Coronary artery (tissue), 2 donors: ENCODE results near the gene SSH3.

Experiments
- DNase-seq: peaks from one replicate; pipeline ENCODE4 v3.0.0-alpha.2; 2017; ENCODE audit warnings: low spot score
- H3K27ac ChIP-seq, 2 donors: fragments of 200-600 bp; sonication (generic); one replicate each; pipeline ENCODE4 v1.5.1; 2016 to 2019
- H3K4me3 ChIP-seq: fragments of 200-600 bp; sonication (generic); 2 replicates; pipeline ENCODE4 v1.5.1; 2016; ENCODE audit warnings: mild to moderate bottlenecking, moderate library complexity
- CTCF ChIP-seq: fragments of 200-600 bp; sonication (generic); IDR thresholded peaks from one replicate; pipeline ENCODE4 v1.5.1; 2019; ENCODE audit warnings: antibody characterized with exemption

The SSH3 gene

GRCh38 chr11:67260406-67260805, 42.9 kb upstream of the SSH3 start:
- Histone ChIP-seq H3K4me3 (no peak overlapping the region), H3K27ac (no peak overlapping the region)
- no peak for TF ChIP-seq CTCF
- DNase-seq: no peak

GRCh38 chr11:67260885-67261639, 42.3 kb upstream of the SSH3 start:
- H3K27ac ChIP-seq: peak overlapping the region in 1 of 2 donors; percentile 15
- peak; percentile 83 for DNase-seq
- H3K4me3 ChIP-seq: peak overlapping the region; percentile 69

GRCh38 chr11:67261640-67261945, 41.7 kb upstream of the SSH3 start:
- no peak for DNase-seq
- Histone ChIP-seq H3K4me3 (peak overlapping the region; percentile 69), H3K27ac (peak overlapping the region in 1 of 2 donors; percentile 15)
- no peak for TF ChIP-seq CTCF

GRCh38 chr11:67261946-67262681, 41.2 kb upstream of the SSH3 start:
- TF ChIP-seq CTCF: no peak
- DNase-seq: peak; percentile 73
- peak overlapping the region in 1 of 2 donors; percentile 79 for H3K27ac ChIP-seq
- peak overlapping the region; percentile 69 for H3K4me3 ChIP-seq

GRCh38 chr11:67262731-67263675, 40.3 kb upstream of the SSH3 start:
- peak overlapping the region in 1 of 2 donors; percentile 79 for H3K27ac ChIP-seq
- peak; percentile 86 for DNase-seq
- peak; percentile 63 for TF ChIP-seq CTCF
- peak overlapping the region; percentile 24 for H3K4me3 ChIP-seq

GRCh38 chr11:67264260-67264659, 39.1 kb upstream of the SSH3 start:
- TF ChIP-seq CTCF: no peak
- no peak overlapping the region for H3K4me3 ChIP-seq
- DNase-seq: no peak
- no peak overlapping the region for H3K27ac ChIP-seq
